ENCODE data around the gene OR6J1.
"Not testable (repeated sequence)": the region's sequence is repeated elsewhere in the genome, so short reads cannot be mapped to it uniquely, and the experiment has no call there.

The OR6J1 gene

GRCh38 chr14:22644305-22644635, at the start of gene OR6J1:
TSS of gene OR6J1 (minus strand) at chr14:22644352. CDS start at chr14:22634811, 9,541 bp downstream.
- no peak for DNase-seq

GRCh38 chr14:22692194-22692593, 48.0 kb upstream of the OR6J1 start:
- DNase-seq: no peak

GRCh38 chr14:22691171-22691570, 47.0 kb upstream of the OR6J1 start:
- DNase-seq: no peak

- DNase-seq: no peak
Measured at GRCh38 chr14:22689199-22689598, 45.0 kb upstream of the OR6J1 start.

- not testable (repeated sequence) for DNase-seq
Measured at GRCh38 chr14:22687969-22688368, 43.8 kb upstream of the OR6J1 start.

GRCh38 chr14:22686176-22686611, 42.0 kb upstream of the OR6J1 start:
- DNase-seq: peak in 1 of 2 donors; percentile 11

GRCh38 chr14:22685467-22685866, 41.3 kb upstream of the OR6J1 start:
- DNase-seq: no peak

GRCh38 chr14:22683428-22683827, 39.3 kb upstream of the OR6J1 start:
- not testable (repeated sequence) for DNase-seq

- no peak for DNase-seq
Measured at GRCh38 chr14:22678221-22678620, 34.1 kb upstream of the OR6J1 start.

GRCh38 chr14:22677551-22677950, 33.4 kb upstream of the OR6J1 start:
- not testable (repeated sequence) for DNase-seq

- no peak for DNase-seq
Measured at GRCh38 chr14:22671622-22672021, 27.5 kb upstream of the OR6J1 start.

GRCh38 chr14:22668863-22669262, 24.7 kb upstream of the OR6J1 start:
- DNase-seq: no peak

GRCh38 chr14:22668417-22668816, 24.3 kb upstream of the OR6J1 start:
- no peak for DNase-seq

GRCh38 chr14:22667881-22668280, 23.7 kb upstream of the OR6J1 start:
- DNase-seq: no peak

- no peak for DNase-seq
Measured at GRCh38 chr14:22666203-22666893, 22.2 kb upstream of the OR6J1 start.

- no peak for DNase-seq
Measured at GRCh38 chr14:22664261-22664660, 20.1 kb upstream of the OR6J1 start.

- DNase-seq: no peak
Measured at GRCh38 chr14:22660654-22661053, 16.5 kb upstream of the OR6J1 start.

GRCh38 chr14:22658946-22659345, 14.8 kb upstream of the OR6J1 start:
- no peak for DNase-seq

- DNase-seq: no peak
Measured at GRCh38 chr14:22657861-22658260, 13.7 kb upstream of the OR6J1 start.

GRCh38 chr14:22656945-22657731, 13.0 kb upstream of the OR6J1 start:
- no peak for DNase-seq

- DNase-seq: no peak
Measured at GRCh38 chr14:22656226-22656625, 12.1 kb upstream of the OR6J1 start.

- DNase-seq: peak; percentile 57 to 58
Measured at GRCh38 chr14:22653012-22653621, 9.0 kb upstream of the OR6J1 start.

GRCh38 chr14:22651586-22651985, 7.4 kb upstream of the OR6J1 start:
- no peak for DNase-seq

GRCh38 chr14:22650960-22651521, 6.9 kb upstream of the OR6J1 start:
- no peak for DNase-seq

All from stimulated activated CD4-positive, alpha-beta T cell treated with anti-CD3 and anti-CD28 coated beads, Interleukin-2, amount 100 ng/mL, for 24 hours (primary cell).